Loucy (cell line): Measurements from ENCODE around the gene TASOR2.
A peak's percentile ranks its signal among the peaks of the same experiment; 100 is the strongest.

Source experiments
- H2AFZ ChIP-seq: fragments of 200-600 bp; sonication (generic); 2 replicates; pipeline ENCODE4 v1.6.0; 2016; ENCODE audit warnings: antibody characterized with exemption, mild to moderate bottlenecking, low read length, moderate library complexity
- H3F3A ChIP-seq: fragments of 200-600 bp; 2 replicates; pipeline ENCODE4 v1.6.0; 2016; ENCODE audit warnings: antibody characterized with exemption, low read depth, mild to moderate bottlenecking
- H3K27me3 ChIP-seq: fragments of 200-600 bp; sonication (generic); 2 replicates; pipeline ENCODE4 v1.6.1; 2014; ENCODE audit warnings: low read length, mild to moderate bottlenecking; ENCODE audit not compliant: insufficient read depth, poor library complexity, severe bottlenecking
- H3K36me3 ChIP-seq: fragments of 200-600 bp; sonication (generic); 2 replicates; pipeline ENCODE4 v1.6.1; 2016; ENCODE audit warnings: low read length; ENCODE audit not compliant: insufficient read depth
- H3K4me1 ChIP-seq: fragments of 200-600 bp; sonication (generic); 2 replicates; pipeline ENCODE4 v1.5.1; 2014; ENCODE audit warnings: low read length, mild to moderate bottlenecking; ENCODE audit not compliant: insufficient read depth, poor library complexity, severe bottlenecking
- H3K4me2 ChIP-seq: fragments of 200-600 bp; sonication (generic); 2 replicates; pipeline ENCODE4 v1.6.0; 2014; ENCODE audit warnings: antibody characterized with exemption, low read length, low read depth, mild to moderate bottlenecking; ENCODE audit not compliant: poor library complexity, severe bottlenecking
- H3K4me3 ChIP-seq: fragments of 200-600 bp; sonication (generic); 2 replicates; pipeline ENCODE4 v1.5.1; 2014; ENCODE audit warnings: low read length, mild to moderate bottlenecking, mixed read lengths; ENCODE audit not compliant: poor library complexity, severe bottlenecking
- H3K79me2 ChIP-seq: fragments of 200-600 bp; sonication (generic); 2 replicates; pipeline ENCODE4 v1.6.1; 2014; ENCODE audit warnings: low read length; ENCODE audit not compliant: insufficient read depth
- H3K9ac ChIP-seq: fragments of 200-600 bp; sonication (generic); 2 replicates; pipeline ENCODE4 v1.6.0; 2014; ENCODE audit warnings: mild to moderate bottlenecking, low read depth, low read length, moderate library complexity; ENCODE audit not compliant: poor library complexity, severe bottlenecking
- H3K9me2 ChIP-seq: fragments of 200-600 bp; sonication (generic); replicated peaks from 2 replicates; pipeline ENCODE4 v1.6.1; 2016; ENCODE audit warnings: low read depth, low read length, mixed read lengths
- H3K9me3 ChIP-seq: fragments of 200-600 bp; sonication (generic); 2 replicates; pipeline ENCODE4 v1.6.1; 2014; ENCODE audit warnings: mild to moderate bottlenecking, antibody characterized with exemption, low read length, low read depth; ENCODE audit not compliant: insufficient read depth
- H4K20me1 ChIP-seq: fragments of 200-600 bp; sonication (generic); 2 replicates; pipeline ENCODE4 v1.6.0; 2014; ENCODE audit warnings: antibody characterized with exemption, low read length, mild to moderate bottlenecking; ENCODE audit not compliant: insufficient read depth, poor library complexity, severe bottlenecking
- EZH2phosphoT487 ChIP-seq: fragments of 200-600 bp; IDR thresholded peaks from 2 replicates; pipeline ENCODE4 v1.6.1; 2018; ENCODE audit warnings: antibody characterized with exemption, mild to moderate bottlenecking, moderate library complexity, borderline replicate concordance
- TF ChIP-seq, protein P1 (sequence below): fragments of 200-600 bp; sonication (generic); conservative IDR thresholded peaks from 2 replicates; pipeline ENCODE4 v1.5.1; 2014; ENCODE audit warnings: mild to moderate bottlenecking, antibody characterized with exemption, low read length

TASOR2 gene

DNA sequence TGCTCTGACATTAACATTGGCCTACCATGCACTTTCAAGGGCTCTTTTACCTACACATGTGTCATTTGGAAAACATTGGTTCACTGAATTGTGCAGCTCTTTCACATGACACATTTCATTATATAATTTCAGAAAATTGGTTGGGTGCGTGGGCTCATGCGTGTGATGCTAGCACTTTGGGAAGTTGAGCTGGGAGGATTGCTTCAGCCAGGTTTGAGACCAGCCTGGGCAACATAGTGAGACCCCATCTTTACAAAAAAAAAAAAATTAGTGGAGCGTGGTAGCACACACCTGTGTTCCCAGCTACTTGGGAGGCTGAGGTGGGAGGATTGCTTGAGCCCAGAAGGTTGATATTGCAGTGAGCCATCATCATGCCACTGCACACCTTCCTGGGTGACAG, 3.9 kb downstream of the TASOR2 start:
- Histone ChIP-seq H3K9me2 (no peaks in the 10 kb centered on the region), H3K36me3 (no peaks in the 10 kb centered on the region), H3K4me2 (peak overlapping the region; percentile 97), H3K9me3 (no peaks in the 10 kb centered on the region), H4K20me1 (peaks cover 68% of the 10 kb centered on the region), H3K27me3 (no peaks in the 10 kb centered on the region), H3K9ac (peak overlapping the region; percentile 59), H2AFZ (no peak overlapping the region), H3F3A (no peaks in the 10 kb centered on the region), H3K4me1 (peaks cover 71% of the 10 kb centered on the region), H3K4me3 (peak overlapping the region; percentile 92), H3K79me2 (peaks cover 88% of the 10 kb centered on the region)
- no peak for TF ChIP-seq EZH2phosphoT487
- TF ChIP-seq, protein P1, sequence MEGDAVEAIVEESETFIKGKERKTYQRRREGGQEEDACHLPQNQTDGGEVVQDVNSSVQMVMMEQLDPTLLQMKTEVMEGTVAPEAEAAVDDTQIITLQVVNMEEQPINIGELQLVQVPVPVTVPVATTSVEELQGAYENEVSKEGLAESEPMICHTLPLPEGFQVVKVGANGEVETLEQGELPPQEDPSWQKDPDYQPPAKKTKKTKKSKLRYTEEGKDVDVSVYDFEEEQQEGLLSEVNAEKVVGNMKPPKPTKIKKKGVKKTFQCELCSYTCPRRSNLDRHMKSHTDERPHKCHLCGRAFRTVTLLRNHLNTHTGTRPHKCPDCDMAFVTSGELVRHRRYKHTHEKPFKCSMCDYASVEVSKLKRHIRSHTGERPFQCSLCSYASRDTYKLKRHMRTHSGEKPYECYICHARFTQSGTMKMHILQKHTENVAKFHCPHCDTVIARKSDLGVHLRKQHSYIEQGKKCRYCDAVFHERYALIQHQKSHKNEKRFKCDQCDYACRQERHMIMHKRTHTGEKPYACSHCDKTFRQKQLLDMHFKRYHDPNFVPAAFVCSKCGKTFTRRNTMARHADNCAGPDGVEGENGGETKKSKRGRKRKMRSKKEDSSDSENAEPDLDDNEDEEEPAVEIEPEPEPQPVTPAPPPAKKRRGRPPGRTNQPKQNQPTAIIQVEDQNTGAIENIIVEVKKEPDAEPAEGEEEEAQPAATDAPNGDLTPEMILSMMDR: no peak

DNA sequence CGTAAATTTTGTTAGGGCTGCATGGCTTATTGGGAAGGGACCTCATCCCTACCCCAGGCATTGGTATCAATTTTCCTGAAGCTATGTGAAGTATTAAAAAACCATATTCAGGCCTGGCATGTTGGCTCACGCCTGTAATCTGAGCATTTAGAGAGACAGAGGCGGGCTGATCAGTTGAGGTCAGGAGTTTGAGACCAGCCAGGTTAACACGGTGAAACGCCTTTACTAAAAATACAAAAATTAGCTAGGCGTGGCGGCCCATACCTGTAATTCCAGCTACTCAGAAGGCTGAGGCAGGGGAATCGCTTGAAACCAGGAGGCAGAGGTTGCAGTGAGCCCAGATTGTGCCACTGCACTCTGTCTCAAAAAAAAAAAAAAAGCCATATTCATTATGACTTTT, 7.1 kb downstream of the TASOR2 start:
- H4K20me1 ChIP-seq: peaks cover 81% of the 10 kb centered on the region
- H3K9me2 ChIP-seq: no peaks in the 10 kb centered on the region
- H3K9me3 ChIP-seq: no peaks in the 10 kb centered on the region
- H3K36me3 ChIP-seq: no peaks in the 10 kb centered on the region
- H3K4me3 ChIP-seq: peak overlapping the region; percentile 79
- H3K79me2 ChIP-seq: peaks cover 99% of the 10 kb centered on the region
- peak overlapping the region; percentile 97 for H3K4me2 ChIP-seq
- peaks cover 83% of the 10 kb centered on the region for H3K4me1 ChIP-seq
- H3F3A ChIP-seq: no peaks in the 10 kb centered on the region
- H3K27me3 ChIP-seq: no peaks in the 10 kb centered on the region
- TF ChIP-seq, protein P1: no peak
- no peak for TF ChIP-seq EZH2phosphoT487
- peak overlapping the region; percentile 86 for H3K9ac ChIP-seq
- no peak overlapping the region for H2AFZ ChIP-seq

DNA sequence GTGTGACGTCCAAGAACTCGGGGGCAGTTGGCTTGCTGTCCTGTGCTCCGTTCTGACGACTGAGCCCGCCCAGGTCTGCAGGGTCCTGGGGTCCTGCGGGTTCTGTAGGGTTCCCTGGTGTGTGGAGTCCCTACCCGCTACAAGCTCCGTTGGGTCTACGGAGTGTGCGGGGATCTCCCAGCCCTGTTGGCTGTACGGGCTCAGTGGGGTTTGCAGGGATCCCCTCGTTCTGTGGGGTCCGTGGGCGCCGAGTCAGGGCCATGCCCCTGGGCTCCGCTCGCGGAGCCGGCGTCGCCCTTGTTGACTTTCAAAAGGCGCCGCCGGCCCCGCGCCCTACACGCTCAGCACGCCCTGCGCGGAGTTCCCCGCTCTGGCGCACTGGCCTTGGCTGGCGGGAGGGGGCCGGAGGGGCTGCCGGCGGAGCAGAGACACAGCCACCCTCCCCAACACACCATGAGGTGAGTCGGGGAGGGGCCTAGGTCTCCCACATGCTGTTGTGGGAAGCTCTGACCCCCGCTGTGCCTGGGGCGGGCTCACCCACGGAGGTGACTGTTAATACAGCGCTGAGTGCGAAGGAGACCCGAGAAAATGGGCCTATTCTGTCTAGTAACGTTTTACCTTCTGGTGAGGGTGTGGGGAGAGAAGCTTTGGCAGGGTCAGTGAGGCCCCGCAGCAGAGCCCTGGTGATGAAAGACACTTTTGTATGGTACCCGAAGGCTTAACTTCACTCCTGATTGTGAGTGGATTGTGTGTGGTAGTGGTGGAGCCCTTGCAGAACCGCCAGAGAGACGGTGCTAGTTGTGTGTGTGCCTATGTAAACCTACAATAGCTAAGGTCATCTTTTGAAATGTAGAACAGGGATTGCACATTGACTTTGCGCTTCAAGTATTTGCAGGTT, 8.1 kb downstream of the TASOR2 start:
- TF ChIP-seq EZH2phosphoT487: no peak
- TF ChIP-seq, protein P1: no peak
- peak overlapping the region; percentile 65 for H2AFZ ChIP-seq
- no peaks in the 10 kb centered on the region for H3K9me3 ChIP-seq
- peaks cover 99% of the 10 kb centered on the region for H3K79me2 ChIP-seq
- no peaks in the 10 kb centered on the region for H3K36me3 ChIP-seq
- no peaks in the 10 kb centered on the region for H3F3A ChIP-seq
- peak overlapping the region; percentile 97 for H3K4me2 ChIP-seq
- no peaks in the 10 kb centered on the region for H3K9me2 ChIP-seq
- H3K4me3 ChIP-seq: peak overlapping the region; percentile 79
- peaks cover 82% of the 10 kb centered on the region for H3K4me1 ChIP-seq
- peaks cover 78% of the 10 kb centered on the region for H4K20me1 ChIP-seq
- peak overlapping the region; percentile 86 for H3K9ac ChIP-seq
- no peaks in the 10 kb centered on the region for H3K27me3 ChIP-seq
